IMR-90 (cell line): ENCODE results near the gene PSME2. TPM values are rescaled to one million over a fixed set of nuclear protein-coding genes. Genes with fewer than 3 reads are reported as not detected.

Experiments
- ATAC-seq: fragments of 200-7000 bp; cut with Tn5 transposase; 2 replicates; pipeline ENCODE4 v1.9.1; 2020; ENCODE audit warnings: low read depth, mild to moderate bottlenecking, moderate library complexity
- BruUV-seq: library from RNA; stranded (reverse); fragments of 400-500 nt; replicated peaks from 2 replicates; lab custom pipeline; 2021; lab: Mats Ljungman, UMichigan
- CTCF ChIA-PET: fragments of 300-600 bp; formaldehyde crosslinking; extraction: SDS; loops from one replicate; lab custom pipeline; 2021; ENCODE audit warnings: antibody characterized with exemption; lab: Yijun Ruan, JAX
- POLR2A ChIA-PET: fragments of 300-600 bp; sonication (Branson Sonifier 250); formaldehyde crosslinking; loops from one replicate; lab custom pipeline; 2022; ENCODE audit warnings: antibody characterized with exemption; ENCODE audit not compliant: unreplicated experiment; lab: Charles Lee
- DNase-seq: peaks from one replicate; pipeline ENCODE4 v3.0.0; 2013
- H2AFZ ChIP-seq: replicated peaks from 2 replicates; pipeline ENCODE3; 2013; ENCODE audit warnings: low read length, mild to moderate bottlenecking; ENCODE audit not compliant: poor library complexity
- H2AK5ac ChIP-seq: 2 replicates; pipeline ENCODE4 v1.6.1; 2013; ENCODE audit warnings: low read depth, low read length, inconsistent platforms
- H2AK9ac ChIP-seq: replicated peaks from 2 replicates; pipeline ENCODE3; 2013; ENCODE audit warnings: mild to moderate bottlenecking, low read depth, low read length, moderate library complexity; ENCODE audit not compliant: poor library complexity
- H2BK120ac ChIP-seq: 2 replicates; pipeline ENCODE4 v1.6.1; 2013; ENCODE audit warnings: low read depth, low read length, inconsistent platforms
- H2BK15ac ChIP-seq: 3 replicates; pipeline ENCODE4 v1.6.1; 2013; ENCODE audit warnings: low read depth, low read length, inconsistent platforms
- H2BK20ac ChIP-seq: 2 replicates; pipeline ENCODE4 v1.6.1; 2013; ENCODE audit warnings: low read depth, mild to moderate bottlenecking, inconsistent platforms, low read length, moderate library complexity
- H2BK5ac ChIP-seq: 2 replicates; pipeline ENCODE4 v1.6.1; 2013; ENCODE audit warnings: mild to moderate bottlenecking, low read depth, low read length, inconsistent platforms; ENCODE audit not compliant: poor library complexity, severe bottlenecking
- H3K14ac ChIP-seq: replicated peaks from 2 replicates; pipeline ENCODE4 v1.6.1; 2013; ENCODE audit warnings: low read depth, low read length, inconsistent platforms
- H3K18ac ChIP-seq: 2 replicates; pipeline ENCODE4 v1.6.1; 2013; ENCODE audit warnings: low read depth, low read length, control low read depth
- H3K23ac ChIP-seq: 2 replicates; pipeline ENCODE4 v1.6.1; 2013; ENCODE audit warnings: low read depth, low read length, inconsistent platforms
- H3K27ac ChIP-seq: 2 replicates; pipeline ENCODE4 v1.5.1; 2013; ENCODE audit warnings: mild to moderate bottlenecking, control low read depth, low read length; ENCODE audit not compliant: insufficient read depth
- H3K27me3 ChIP-seq: 2 replicates; pipeline ENCODE4 v1.6.1; 2013; ENCODE audit warnings: low read length; ENCODE audit not compliant: control insufficient read depth, insufficient read depth
- H3K36me3 ChIP-seq: 2 replicates; pipeline ENCODE4 v1.6.1; 2013; ENCODE audit warnings: low read length, mixed read lengths; ENCODE audit not compliant: control insufficient read depth, insufficient read depth
- H3K4ac ChIP-seq: 2 replicates; pipeline ENCODE4 v1.6.1; 2013; ENCODE audit warnings: low read depth, low read length, inconsistent platforms
- H3K4me1 ChIP-seq: 2 replicates; pipeline ENCODE4 v1.6.1; 2013; ENCODE audit warnings: low read length, mixed read lengths; ENCODE audit not compliant: control insufficient read depth, insufficient read depth
- H3K4me2 ChIP-seq: 2 replicates; pipeline ENCODE4 v1.6.1; 2013; ENCODE audit warnings: low read depth, mild to moderate bottlenecking, control low read depth, low read length, moderate library complexity
- H3K4me3 ChIP-seq: 2 replicates; pipeline ENCODE4 v1.5.1; 2013; ENCODE audit warnings: low read depth, mild to moderate bottlenecking, control low read depth, low read length, moderate library complexity; ENCODE audit not compliant: insufficient read depth
- H3K56ac ChIP-seq: 2 replicates; pipeline ENCODE4 v1.6.1; 2013; ENCODE audit warnings: low read length, inconsistent platforms; ENCODE audit not compliant: insufficient read depth; ENCODE audit errors: extremely low read depth
- H3K79me1 ChIP-seq, 2 experiments: 2 replicates each; pipeline ENCODE4 v1.6.1; 2013; ENCODE audit warnings: low read length in 2 of 2, inconsistent platforms in 1 of 2, low read depth in 1 of 2
- H3K9ac ChIP-seq: 2 replicates; pipeline ENCODE4 v1.6.1; 2013; ENCODE audit warnings: low read depth, low read length, control low read depth
- H3K9me1 ChIP-seq: 2 replicates; pipeline ENCODE4 v1.6.1; 2013; ENCODE audit warnings: low read length, inconsistent platforms; ENCODE audit not compliant: insufficient read depth
- H3K9me3 ChIP-seq: 2 replicates; pipeline ENCODE4 v1.6.1; 2013; ENCODE audit warnings: low read length; ENCODE audit not compliant: control insufficient read depth, insufficient read depth
- H4K20me1 ChIP-seq: 2 replicates; pipeline ENCODE4 v1.6.1; 2013; ENCODE audit warnings: low read length, inconsistent platforms; ENCODE audit not compliant: insufficient read depth
- H4K5ac ChIP-seq: 2 replicates; pipeline ENCODE4 v1.6.1; 2013; ENCODE audit warnings: mild to moderate bottlenecking, low read depth, low read length, control low read depth
- H4K8ac ChIP-seq, 2 experiments: 2 replicates each; pipeline ENCODE4 v1.6.1; 2013; ENCODE audit warnings: low read depth in 2 of 2, low read length in 2 of 2, control low read depth in 1 of 2, inconsistent platforms in 1 of 2
- H4K91ac ChIP-seq: 2 replicates; pipeline ENCODE4 v1.6.1; 2013; ENCODE audit warnings: low read depth, low read length, inconsistent platforms; ENCODE audit not compliant: insufficient read depth
- BHLHE40 ChIP-seq: fragments of 150-350 bp; IDR thresholded peaks from 2 replicates; pipeline ENCODE4 v1.6.1; 2016; ENCODE audit warnings: mild to moderate bottlenecking, low read depth, low read length
- CEBPB ChIP-seq: IDR thresholded peaks from 2 replicates; pipeline ENCODE4 v1.6.1; 2012; ENCODE audit warnings: low read depth, low read length, improper control_type of control experiment
- CHD1 ChIP-seq: IDR thresholded peaks from 2 replicates; pipeline ENCODE4 v1.6.1; 2012; ENCODE audit warnings: low read depth, low read length, improper control_type of control experiment
- FOS ChIP-seq: fragments of 150-350 bp; IDR thresholded peaks from 2 replicates; pipeline ENCODE4 v1.6.1; 2016; ENCODE audit warnings: low read depth, low read length
- MAFK ChIP-seq: IDR thresholded peaks from 2 replicates; pipeline ENCODE4 v1.6.1; 2012; ENCODE audit warnings: low read depth, low read length, improper control_type of control experiment
- MAZ ChIP-seq: IDR thresholded peaks from 2 replicates; pipeline ENCODE4 v1.6.1; 2012; ENCODE audit warnings: low read depth, mild to moderate bottlenecking, low read length, improper control_type of control experiment, moderate library complexity, borderline replicate concordance
- MXI1 ChIP-seq: IDR thresholded peaks from 2 replicates; pipeline ENCODE4 v1.6.1; 2012; ENCODE audit warnings: low read depth, mild to moderate bottlenecking, low read length, moderate library complexity, borderline replicate concordance
- NFE2L2 ChIP-seq: fragments of 150-350 bp; IDR thresholded peaks from 2 replicates; pipeline ENCODE4 v1.6.1; 2016; ENCODE audit warnings: low read depth, mild to moderate bottlenecking, low read length
- POLR2A ChIP-seq: IDR thresholded peaks from 2 replicates; pipeline ENCODE4 v1.6.1; 2012; ENCODE audit warnings: mild to moderate bottlenecking, low read depth, low read length
- RAD21 ChIP-seq: IDR thresholded peaks from 2 replicates; pipeline ENCODE4 v1.6.1; 2012; ENCODE audit warnings: low read length, improper control_type of control experiment
- RCOR1 ChIP-seq: IDR thresholded peaks from 2 replicates; pipeline ENCODE4 v1.6.1; 2012; ENCODE audit warnings: mild to moderate bottlenecking, low read length, improper control_type of control experiment; ENCODE audit not compliant: insufficient replicate concordance
- RFX5 ChIP-seq: IDR thresholded peaks from 2 replicates; pipeline ENCODE4 v1.8.0; 2012; ENCODE audit warnings: low read depth, mild to moderate bottlenecking, low read length, moderate library complexity
- SMC3 ChIP-seq: fragments of 150-350 bp; IDR thresholded peaks from 2 replicates; pipeline ENCODE4 v1.6.1; 2016; ENCODE audit warnings: low read depth, mild to moderate bottlenecking, antibody characterized with exemption, low read length, moderate library complexity
- WGBS, 2 experiments: methylation state at CpG; one replicate each; pipeline versions ENCODE4 v1.1.5 to v1.1.7; 2013; ENCODE audit warnings: missing lambda C conversion rate in 2 of 2; ENCODE audit not compliant: insufficient read length in 1 of 2; ENCODE audit errors: extremely low coverage in 2 of 2; 5-methylcytosine and 5-hydroxymethylcytosine counted together
- dilution Hi-C: fragments of 300-500 bp; cut with HindIII; formaldehyde crosslinking; loops from one replicate; pipeline ENCODE4 v1.14.3; 2018; ENCODE audit warnings: low sequenced_read_pairs; ENCODE audit not compliant: unreplicated experiment
- in situ Hi-C: fragments of 300-500 bp; cut with MboI; formaldehyde crosslinking; loops from 3 replicates; pipeline ENCODE4 v1.14.3; 2019; ENCODE audit warnings: low sequenced_read_pairs, inconsistent platforms, mixed read lengths
- intact Hi-C: fragments of 100-400 bp; cut with micrococcal nuclease; formaldehyde crosslinking; loops from 2 replicates; pipeline ENCODE4 v1.10.0; 2022
- polyA plus RNA-seq, 3 experiments: library from polyadenylated mRNA; depleted of rRNA; stranded (reverse); fragments of >200 nt; gene quantifications; 2 replicates each; pipeline ENCODE4 v1.2.3, GENCODE V29; 2012; ENCODE audit warnings: low replicate concordance in 1 of 3
- total RNA-seq: library from RNA; depleted of rRNA; stranded (reverse); fragments of >200 nt; gene quantifications from 2 replicates; pipeline ENCODE4 v1.2.3, GENCODE V29; 2012
- TF ChIP-seq, protein P1 (sequence below): fragments of 150-350 bp; IDR thresholded peaks from 2 replicates; pipeline ENCODE4 v1.6.1; 2017; ENCODE audit warnings: mild to moderate bottlenecking, antibody characterized with exemption, low read length, low read depth
- TF ChIP-seq, protein P2 (sequence below): conservative IDR thresholded peaks from 2 replicates; pipeline ENCODE4 v1.5.1; 2012; ENCODE audit warnings: mild to moderate bottlenecking, low read depth, low read length, improper control_type of control experiment

PSME2 gene
- total and polyA plus RNA-seq, 2 of the 4 experiments (the other 2 are of a cell fraction): 104 to 141 TPM

GRCh38 chr14:24150993-24151392 lies 4.6 kb upstream of the PSME2 start:
- no peaks in the 10 kb centered on the region for H3K9me1 ChIP-seq
- H3K9me3 ChIP-seq: no peaks in the 10 kb centered on the region
- TF ChIP-seq MAFK (no peak), MAZ (no peak), NFE2L2 (no peak), POLR2A (no peak), CEBPB (no peak), RAD21 (no peak), SMC3 (no peak), FOS (no peak), CHD1 (no peak), RCOR1 (no peak), MXI1 (no peak), BHLHE40 (no peak), RFX5 (no peak)
- TF ChIP-seq, protein P1, sequence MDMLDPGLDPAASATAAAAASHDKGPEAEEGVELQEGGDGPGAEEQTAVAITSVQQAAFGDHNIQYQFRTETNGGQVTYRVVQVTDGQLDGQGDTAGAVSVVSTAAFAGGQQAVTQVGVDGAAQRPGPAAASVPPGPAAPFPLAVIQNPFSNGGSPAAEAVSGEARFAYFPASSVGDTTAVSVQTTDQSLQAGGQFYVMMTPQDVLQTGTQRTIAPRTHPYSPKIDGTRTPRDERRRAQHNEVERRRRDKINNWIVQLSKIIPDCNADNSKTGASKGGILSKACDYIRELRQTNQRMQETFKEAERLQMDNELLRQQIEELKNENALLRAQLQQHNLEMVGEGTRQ: no peak
- TF ChIP-seq, protein P2, sequence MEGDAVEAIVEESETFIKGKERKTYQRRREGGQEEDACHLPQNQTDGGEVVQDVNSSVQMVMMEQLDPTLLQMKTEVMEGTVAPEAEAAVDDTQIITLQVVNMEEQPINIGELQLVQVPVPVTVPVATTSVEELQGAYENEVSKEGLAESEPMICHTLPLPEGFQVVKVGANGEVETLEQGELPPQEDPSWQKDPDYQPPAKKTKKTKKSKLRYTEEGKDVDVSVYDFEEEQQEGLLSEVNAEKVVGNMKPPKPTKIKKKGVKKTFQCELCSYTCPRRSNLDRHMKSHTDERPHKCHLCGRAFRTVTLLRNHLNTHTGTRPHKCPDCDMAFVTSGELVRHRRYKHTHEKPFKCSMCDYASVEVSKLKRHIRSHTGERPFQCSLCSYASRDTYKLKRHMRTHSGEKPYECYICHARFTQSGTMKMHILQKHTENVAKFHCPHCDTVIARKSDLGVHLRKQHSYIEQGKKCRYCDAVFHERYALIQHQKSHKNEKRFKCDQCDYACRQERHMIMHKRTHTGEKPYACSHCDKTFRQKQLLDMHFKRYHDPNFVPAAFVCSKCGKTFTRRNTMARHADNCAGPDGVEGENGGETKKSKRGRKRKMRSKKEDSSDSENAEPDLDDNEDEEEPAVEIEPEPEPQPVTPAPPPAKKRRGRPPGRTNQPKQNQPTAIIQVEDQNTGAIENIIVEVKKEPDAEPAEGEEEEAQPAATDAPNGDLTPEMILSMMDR: no peak
- intact Hi-C loops (no loop called here), dilution Hi-C loops (no loop called here), in situ Hi-C loops (no loop called here)
- no peak overlapping the region for H2AFZ ChIP-seq
- no peak for DNase-seq
- no peak overlapping the region for H2BK20ac ChIP-seq
- no peak overlapping the region for H2AK9ac ChIP-seq
- H3K4ac ChIP-seq: no peak overlapping the region
- no peak overlapping the region for H3K23ac ChIP-seq
- no peak overlapping the region for H3K14ac ChIP-seq
- peaks cover 52% of the 10 kb centered on the region for H3K36me3 ChIP-seq
- H4K20me1 ChIP-seq: peaks cover 10% of the 10 kb centered on the region
- H3K56ac ChIP-seq: no peak overlapping the region
- H2AK5ac ChIP-seq: no peak overlapping the region
- H3K18ac ChIP-seq: no peak overlapping the region
- no peak overlapping the region for H3K4me3 ChIP-seq
- no TSS peak for BruUV-seq
- H3K27ac ChIP-seq: no peak overlapping the region
- H2BK15ac ChIP-seq: no peak overlapping the region
- ChIA-PET POLR2A (no interaction called here), CTCF (interaction anchor here (4.3 kb wide), 1 partner anchor 10 kb away, joined by 14 read pairs; the partner anchor contains the start of gene IRF9)
- no peak overlapping the region for H4K91ac ChIP-seq
- H4K5ac ChIP-seq: no peak overlapping the region
- H3K9ac ChIP-seq: no peak overlapping the region
- H3K27me3 ChIP-seq: no peaks in the 10 kb centered on the region
- no peak overlapping the region for H2BK5ac ChIP-seq
- peaks cover 3% of the 10 kb centered on the region for H3K4me1 ChIP-seq
- no peak overlapping the region for H3K4me2 ChIP-seq
- no peak overlapping the region for H2BK120ac ChIP-seq
- ATAC-seq: no peak
- H4K8ac ChIP-seq: no peak overlapping the region
- 88% methylated on average over 4 of the region's 9 CpGs; no CpG with 5 or more reads in 1 of the 2 experiments for WGBS, 2 experiments
- H3K79me1 ChIP-seq: peaks cover 21 to 44% of the 10 kb centered on the region in 2 experiments
